ENCODE results near the gene NBPF3. TPM values are rescaled to one million over a fixed set of nuclear protein-coding genes. Genes with fewer than 3 reads are reported as not detected.

The NBPF3 gene
- total RNA-seq, 1 experiment from 2014 or later = 21.4 TPM

DNA sequence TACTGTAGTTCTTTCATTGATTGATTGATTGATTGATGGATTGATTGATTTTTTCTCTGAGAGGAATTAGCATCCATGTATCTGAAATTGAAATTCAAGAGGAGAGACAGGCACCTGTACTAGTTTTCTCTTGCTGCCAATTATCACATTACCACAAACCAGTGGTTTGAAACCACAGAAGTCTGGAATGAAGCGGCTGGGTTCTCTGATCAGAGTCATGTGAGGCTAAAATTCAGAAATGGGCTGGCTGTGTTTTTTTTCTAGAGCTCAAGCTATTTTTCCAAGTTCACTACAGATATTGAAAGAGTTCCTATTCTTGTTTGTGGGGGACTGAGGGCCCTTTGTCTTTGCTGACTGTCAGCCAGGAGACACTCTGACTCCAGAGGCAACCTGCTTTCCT is 10.0 kb downstream of the NBPF3 start (continued):
- TF ChIP-seq GRHL2 (CRISPR knock-in tag; IDR thresholded peaks at IDR 0.05; ENCODE audit: insufficient replicate concordance, severe bottlenecking) (no peak), KAT7 (CRISPR knock-in tag; IDR thresholded peaks at IDR 0.05; ENCODE audit: borderline replicate concordance) (no peak), GABPB1 (CRISPR knock-in tag; IDR thresholded peaks at IDR 0.05) (no peak), ZNF423 (CRISPR knock-in tag; IDR thresholded peaks at IDR 0.05) (no peak), CREM (CRISPR knock-in tag; IDR thresholded peaks at IDR 0.05) (no peak), JAZF1 (CRISPR knock-in tag; IDR thresholded peaks at IDR 0.05) (no peak), CBFB (CRISPR knock-in tag; IDR thresholded peaks at IDR 0.05; ENCODE audit: low read depth) (no peak)
- TF ChIP-seq, protein P1, sequence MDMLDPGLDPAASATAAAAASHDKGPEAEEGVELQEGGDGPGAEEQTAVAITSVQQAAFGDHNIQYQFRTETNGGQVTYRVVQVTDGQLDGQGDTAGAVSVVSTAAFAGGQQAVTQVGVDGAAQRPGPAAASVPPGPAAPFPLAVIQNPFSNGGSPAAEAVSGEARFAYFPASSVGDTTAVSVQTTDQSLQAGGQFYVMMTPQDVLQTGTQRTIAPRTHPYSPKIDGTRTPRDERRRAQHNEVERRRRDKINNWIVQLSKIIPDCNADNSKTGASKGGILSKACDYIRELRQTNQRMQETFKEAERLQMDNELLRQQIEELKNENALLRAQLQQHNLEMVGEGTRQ (CRISPR knock-in tag; IDR thresholded peaks at IDR 0.05) = no peak

DNA sequence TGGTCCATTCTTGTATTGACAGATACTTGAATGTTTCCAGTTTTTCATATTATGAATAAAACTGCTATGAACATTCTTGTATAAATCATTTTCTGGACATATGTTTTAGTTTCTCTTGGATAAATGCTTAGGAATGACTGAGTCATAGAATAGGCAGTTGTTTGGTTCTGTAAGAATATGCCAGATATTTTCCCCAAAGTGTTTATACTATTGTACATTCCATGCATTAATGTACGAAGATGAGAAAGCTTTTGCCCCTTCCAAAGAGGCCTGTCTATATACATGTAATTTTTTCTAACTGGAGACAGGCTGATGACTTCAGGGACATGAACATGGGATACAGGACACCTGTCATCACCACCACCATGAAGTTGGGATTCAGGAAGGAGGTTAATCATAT is 11.3 kb downstream of the NBPF3 start:
- H3K4me1 Mint-ChIP-seq = no peaks in the 10 kb centered on the region
- peaks cover 11% of the 10 kb centered on the region; the same call in 1 of the 2 replicates for H3K36me3 Mint-ChIP-seq
- no peaks in the 10 kb centered on the region for H3K9me3 Mint-ChIP-seq
- POLR2A ChIA-PET = no interaction called here
- no peaks in the 10 kb centered on the region for H3K27me3 Mint-ChIP-seq (ENCODE audit: low read depth)
- CTCF ChIA-PET = no interaction called here
- ATAC-seq = no peak
- TF ChIP-seq, protein P2, sequence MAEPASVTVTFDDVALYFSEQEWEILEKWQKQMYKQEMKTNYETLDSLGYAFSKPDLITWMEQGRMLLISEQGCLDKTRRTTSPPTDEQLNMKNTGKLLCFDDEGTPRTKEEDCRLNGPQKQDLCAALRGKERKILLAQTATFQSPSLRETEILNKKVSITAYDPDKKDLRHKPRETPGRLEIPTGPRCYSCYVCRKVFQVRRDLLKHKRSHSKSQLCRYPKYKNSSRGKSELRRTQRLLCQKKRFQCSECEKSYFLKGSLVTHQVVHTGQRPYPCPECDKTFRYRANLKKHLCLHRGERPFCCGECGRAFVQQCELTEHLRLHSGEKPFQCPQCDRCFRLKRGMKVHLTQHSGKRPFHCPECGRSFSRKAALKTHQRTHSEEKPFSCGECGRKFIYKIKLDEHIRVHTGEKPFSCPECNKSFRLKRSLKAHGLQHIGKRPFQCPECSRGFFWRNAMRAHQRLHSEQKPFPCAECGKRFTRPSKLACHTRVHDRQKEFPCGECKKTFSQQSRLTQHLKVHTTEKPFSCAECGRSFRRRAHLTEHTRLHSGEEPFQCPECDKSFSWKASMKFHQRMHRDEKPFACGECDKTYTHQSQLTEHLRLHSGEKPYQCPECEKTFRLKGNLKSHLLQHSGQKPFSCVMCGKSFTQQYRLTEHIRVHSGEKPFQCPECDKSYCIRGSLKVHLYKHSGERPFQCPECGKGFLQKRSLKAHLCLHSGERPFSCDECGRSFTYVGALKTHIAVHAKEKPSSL (CRISPR knock-in tag; conservative IDR thresholded peaks at IDR 0.05) = no peak
- TF ChIP-seq CREB1 (CRISPR knock-in tag; IDR thresholded peaks at IDR 0.05) = no peak
- no peak for TF ChIP-seq TP53 (CRISPR knock-in tag; IDR thresholded peaks at IDR 0.05)
- TF ChIP-seq, protein P3, sequence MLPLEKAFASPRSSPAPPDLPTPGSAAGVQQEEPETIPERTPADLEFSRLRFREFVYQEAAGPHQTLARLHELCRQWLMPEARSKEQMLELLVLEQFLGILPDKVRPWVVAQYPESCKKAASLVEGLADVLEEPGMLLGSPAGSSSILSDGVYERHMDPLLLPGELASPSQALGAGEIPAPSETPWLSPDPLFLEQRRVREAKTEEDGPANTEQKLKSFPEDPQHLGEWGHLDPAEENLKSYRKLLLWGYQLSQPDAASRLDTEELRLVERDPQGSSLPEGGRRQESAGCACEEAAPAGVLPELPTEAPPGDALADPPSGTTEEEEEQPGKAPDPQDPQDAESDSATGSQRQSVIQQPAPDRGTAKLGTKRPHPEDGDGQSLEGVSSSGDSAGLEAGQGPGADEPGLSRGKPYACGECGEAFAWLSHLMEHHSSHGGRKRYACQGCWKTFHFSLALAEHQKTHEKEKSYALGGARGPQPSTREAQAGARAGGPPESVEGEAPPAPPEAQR (CRISPR knock-in tag; IDR thresholded peaks at IDR 0.05) = no peak
- TF ChIP-seq ZNF396 (CRISPR knock-in tag; IDR thresholded peaks at IDR 0.05; ENCODE audit: borderline replicate concordance) = no peak
- TF ChIP-seq JUN (CRISPR knock-in tag; IDR thresholded peaks at IDR 0.05) = no peak
- no peak for TF ChIP-seq SP1 (CRISPR knock-in tag; conservative IDR thresholded peaks at IDR 0.05)
- TF ChIP-seq, protein P4, sequence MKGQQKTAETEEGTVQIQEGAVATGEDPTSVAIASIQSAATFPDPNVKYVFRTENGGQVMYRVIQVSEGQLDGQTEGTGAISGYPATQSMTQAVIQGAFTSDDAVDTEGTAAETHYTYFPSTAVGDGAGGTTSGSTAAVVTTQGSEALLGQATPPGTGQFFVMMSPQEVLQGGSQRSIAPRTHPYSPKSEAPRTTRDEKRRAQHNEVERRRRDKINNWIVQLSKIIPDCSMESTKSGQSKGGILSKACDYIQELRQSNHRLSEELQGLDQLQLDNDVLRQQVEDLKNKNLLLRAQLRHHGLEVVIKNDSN (CRISPR knock-in tag; IDR thresholded peaks at IDR 0.05) = no peak
- TF ChIP-seq, protein P5, sequence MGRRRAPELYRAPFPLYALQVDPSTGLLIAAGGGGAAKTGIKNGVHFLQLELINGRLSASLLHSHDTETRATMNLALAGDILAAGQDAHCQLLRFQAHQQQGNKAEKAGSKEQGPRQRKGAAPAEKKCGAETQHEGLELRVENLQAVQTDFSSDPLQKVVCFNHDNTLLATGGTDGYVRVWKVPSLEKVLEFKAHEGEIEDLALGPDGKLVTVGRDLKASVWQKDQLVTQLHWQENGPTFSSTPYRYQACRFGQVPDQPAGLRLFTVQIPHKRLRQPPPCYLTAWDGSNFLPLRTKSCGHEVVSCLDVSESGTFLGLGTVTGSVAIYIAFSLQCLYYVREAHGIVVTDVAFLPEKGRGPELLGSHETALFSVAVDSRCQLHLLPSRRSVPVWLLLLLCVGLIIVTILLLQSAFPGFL (CRISPR knock-in tag; IDR thresholded peaks at IDR 0.05; ENCODE audit: borderline replicate concordance) = no peak
- no peak for TF ChIP-seq GABPB1 (CRISPR knock-in tag; IDR thresholded peaks at IDR 0.05)
- TF ChIP-seq ZBTB21 (CRISPR knock-in tag; IDR thresholded peaks at IDR 0.05; ENCODE audit: borderline replicate concordance) = no peak
- TF ChIP-seq, protein P6, sequence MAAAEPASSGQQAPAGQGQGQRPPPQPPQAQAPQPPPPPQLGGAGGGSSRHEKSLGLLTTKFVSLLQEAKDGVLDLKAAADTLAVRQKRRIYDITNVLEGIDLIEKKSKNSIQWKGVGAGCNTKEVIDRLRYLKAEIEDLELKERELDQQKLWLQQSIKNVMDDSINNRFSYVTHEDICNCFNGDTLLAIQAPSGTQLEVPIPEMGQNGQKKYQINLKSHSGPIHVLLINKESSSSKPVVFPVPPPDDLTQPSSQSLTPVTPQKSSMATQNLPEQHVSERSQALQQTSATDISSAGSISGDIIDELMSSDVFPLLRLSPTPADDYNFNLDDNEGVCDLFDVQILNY (CRISPR knock-in tag; IDR thresholded peaks at IDR 0.05) = no peak
- no peak overlapping the region for H3K27ac Mint-ChIP-seq
- DNase-seq (ENCODE audit: low spot score) = no peak
- H3K4me3 Mint-ChIP-seq = no peak overlapping the region

All from WTC11 (cell line).